Putamen (tissue), 1 donor: ENCODE results near the gene MAN1C1.

ENCODE experiments used
- DNase-seq: peaks from one replicate; pipeline ENCODE4 v3.0.0-alpha.2; 2016; ENCODE audit warnings: low spot score

MAN1C1 gene

DNA sequence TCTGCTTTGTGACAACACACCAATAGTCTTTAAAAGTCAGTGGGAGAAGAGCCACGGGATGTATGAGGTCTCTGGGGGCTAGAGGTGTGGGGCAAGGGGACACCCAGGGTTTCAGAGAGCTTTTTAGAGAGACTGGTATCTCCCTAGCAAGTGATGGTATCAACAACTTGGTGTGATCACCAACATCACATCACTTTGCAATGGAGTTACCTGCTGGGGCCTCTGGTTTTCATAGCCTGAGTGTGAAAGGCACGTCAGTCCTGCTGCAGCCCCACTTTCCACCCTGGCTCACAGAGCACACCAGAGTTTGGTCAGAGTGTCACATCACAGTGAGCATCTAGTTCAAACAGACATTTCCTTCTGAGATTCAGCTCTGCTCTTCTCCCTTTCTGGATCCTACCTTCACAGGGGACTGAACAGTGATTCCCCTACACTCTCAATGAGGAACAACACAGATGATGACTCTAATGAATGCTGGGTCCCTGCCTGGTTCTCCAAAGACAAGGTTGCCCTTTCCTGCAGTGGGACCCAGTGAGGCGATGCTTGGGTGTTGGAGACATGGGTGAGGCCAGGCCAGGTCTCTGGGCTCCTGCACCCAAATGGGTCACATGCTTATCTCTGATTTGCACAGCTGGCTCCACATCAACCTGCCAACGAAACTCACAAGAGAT lies 2.0 kb upstream of the MAN1C1 start:
- no peak for DNase-seq

DNA sequence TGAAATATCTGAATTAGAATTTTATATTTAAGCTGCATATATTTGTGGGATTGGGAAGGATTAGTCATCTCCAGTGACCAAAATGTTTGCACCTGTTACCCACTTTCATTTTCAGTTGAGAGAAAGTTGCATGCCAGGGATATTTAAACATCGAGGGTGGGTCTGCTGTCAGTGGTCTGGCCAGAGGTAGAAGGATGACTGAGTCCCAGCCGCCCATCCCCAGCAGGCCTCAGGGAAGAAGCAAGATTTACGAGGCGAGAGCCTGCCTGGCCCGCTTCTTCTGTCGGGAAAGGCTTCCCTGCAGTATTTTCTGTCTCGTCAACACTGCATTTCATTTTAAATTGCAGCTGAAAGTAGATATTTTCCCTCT lies 1.4 kb upstream of the MAN1C1 start:
- no peak for DNase-seq

DNA sequence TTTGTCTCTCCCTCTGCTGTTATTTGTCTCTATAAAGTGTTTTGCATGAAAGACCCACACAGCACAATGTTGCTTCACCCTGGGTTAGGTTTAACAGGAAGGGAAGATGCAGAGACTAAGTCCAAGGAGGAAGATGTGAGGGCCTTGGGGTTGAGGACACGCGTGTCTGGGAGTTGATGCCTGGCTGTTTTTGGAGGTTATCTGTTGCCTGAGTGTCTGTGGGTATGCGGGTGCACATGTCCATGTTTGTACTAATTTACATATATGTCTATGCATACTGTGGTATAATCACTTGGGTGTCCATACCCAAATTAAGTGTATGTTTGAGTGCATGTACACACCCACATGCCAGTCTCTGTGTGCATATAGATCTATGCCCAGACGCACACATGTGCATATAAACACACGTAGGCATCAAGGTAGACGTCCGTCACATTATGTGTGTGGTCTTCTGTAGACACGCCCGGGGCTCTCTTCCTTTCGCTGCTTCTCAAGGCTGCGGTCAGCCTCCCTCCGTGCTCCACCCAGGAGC lies 962 bp upstream of the MAN1C1 start:
- DNase-seq, result no peak

DNA sequence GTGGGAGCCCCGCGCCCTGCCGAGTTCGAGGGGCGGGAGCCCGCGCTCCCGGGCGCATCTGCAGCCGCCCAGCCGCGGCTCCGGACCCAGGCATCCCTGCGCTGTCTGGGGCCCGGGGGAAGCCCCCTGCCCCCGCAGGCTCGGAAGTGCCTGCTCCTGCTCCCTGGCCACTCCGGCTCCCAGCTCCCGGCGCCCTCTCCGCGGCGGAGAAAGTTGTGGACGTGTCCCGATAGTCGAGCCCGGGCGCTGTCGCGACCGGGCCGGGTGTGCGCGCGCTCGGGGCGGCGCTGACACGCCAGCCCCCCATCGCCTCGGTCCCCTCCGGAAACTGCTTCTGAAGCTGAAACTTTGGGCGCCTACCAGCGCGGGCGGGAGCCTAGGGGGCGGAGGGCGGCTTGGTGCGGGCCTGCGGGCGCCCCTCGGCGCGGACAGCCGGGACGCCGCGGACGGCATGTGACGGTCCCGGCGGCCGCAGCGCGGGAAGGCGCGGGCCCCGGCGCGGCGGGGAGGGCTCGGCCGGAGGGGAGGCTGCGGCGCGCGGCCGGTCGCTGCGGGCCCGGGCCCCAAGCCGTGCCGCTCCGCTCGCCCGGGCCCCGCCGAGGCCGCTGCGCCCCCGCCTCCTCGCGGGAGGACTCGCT lies 515 bp downstream of the MAN1C1 start:
- no peak for DNase-seq

DNA sequence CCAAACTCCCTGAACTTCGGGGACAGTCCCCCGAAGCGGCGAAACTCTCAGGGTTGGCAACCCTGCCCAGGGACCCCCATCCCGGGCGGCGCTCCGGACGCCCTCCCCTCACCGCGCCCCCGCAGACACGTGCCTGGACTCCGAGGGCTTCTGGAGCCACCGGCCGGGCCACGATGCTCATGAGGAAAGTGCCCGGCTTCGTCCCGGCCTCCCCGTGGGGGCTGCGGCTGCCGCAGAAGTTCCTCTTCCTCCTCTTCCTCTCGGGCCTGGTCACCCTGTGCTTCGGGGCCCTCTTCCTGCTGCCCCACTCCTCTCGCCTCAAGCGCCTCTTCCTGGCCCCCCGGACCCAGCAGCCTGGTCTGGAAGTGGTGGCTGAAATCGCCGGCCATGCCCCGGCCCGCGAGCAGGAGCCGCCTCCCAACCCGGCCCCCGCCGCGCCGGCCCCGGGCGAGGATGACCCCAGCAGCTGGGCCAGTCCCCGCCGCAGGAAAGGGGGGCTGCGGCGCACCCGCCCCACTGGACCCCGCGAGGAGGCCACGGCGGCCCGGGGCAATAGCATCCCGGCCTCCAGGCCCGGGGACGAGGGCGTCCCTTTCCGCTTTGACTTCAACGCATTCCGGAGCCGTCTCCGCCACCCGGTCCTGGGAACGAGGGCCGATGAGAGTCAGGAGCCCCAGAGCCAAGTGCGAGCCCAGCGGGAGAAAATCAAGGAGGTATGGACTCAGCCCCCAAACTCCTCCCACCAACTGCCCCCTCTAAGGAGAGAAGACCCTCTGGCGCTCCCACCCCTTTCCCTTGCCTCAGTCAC lies 1.2 kb downstream of the MAN1C1 start:
- DNase-seq, result no peak

DNA sequence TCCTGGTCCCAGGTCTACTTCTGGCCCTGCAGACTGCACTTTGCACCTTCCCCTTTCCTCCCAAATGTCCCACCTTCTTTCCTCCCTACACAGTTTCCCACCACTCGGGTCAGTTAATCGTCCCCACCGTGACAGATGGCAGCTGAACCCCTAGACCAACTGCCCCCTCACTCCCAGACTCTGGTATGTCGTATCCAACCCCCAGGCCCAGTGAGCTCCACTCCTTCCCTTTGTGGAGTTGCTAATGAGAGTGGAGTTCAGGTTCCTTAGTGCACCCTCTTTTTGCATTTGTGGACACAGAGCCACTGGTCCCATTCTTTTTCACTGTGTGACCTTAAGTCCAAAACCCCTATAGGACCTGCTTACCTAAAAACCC lies 1.8 kb downstream of the MAN1C1 start:
- DNase-seq, result no peak

DNA sequence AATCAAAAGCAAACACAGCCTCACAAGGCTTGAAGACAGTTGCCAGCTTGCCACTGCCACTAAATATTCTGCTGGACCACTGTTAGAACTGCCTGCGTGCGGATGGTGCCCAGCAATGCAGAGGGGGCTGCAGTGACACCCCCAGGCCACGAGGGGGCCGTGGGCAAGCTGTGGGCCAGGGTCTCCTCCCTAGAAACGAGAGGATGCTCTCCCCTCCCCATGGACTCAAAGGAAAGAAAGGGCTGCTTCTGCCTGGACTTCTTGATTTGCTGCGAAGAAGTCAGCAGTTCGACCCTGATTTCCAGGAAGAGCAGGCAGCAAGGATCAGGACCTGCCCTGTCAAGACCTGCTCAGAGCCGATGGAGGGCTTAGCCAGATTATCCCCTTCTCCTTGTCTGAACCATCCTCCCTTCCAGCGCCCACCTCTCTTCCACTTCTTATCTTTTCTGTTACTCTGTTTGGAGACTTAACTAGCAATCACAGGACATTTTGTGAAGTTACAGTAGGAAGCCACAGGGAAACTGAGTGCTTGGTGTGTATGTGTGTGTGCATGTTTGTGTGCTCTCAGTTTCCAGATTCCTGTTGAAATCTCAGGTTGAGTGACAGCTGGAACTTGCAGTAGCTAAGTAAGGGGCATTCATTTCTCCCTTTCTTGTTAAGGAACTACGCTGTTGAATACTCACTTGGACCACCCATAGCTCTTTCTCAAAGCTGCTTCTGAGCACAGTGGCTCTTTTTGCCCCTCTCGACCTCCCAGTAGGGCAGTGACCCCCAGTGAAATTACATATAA lies 2.7 kb downstream of the MAN1C1 start:
- peak; percentile 31 for DNase-seq

DNA sequence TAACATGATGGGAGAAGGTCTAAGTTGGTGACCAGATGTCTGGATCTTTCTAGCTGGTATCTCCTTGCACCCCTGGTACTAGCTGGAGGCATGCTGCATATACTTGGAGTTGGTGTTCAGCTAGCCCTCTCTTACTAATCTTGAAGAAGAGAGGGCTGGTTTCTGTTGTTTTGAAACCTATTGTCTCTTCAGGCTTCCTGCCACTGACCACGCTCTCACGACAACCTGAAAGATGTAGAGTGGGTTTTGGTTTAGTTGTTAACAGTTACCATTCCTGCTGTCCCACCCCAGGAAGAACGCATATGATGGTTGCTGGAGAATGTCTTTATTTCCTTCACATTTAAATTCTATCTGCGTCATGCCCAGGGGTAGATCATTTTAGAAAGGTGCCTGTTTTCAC lies 3.6 kb downstream of the MAN1C1 start:
- no peak for DNase-seq

DNA sequence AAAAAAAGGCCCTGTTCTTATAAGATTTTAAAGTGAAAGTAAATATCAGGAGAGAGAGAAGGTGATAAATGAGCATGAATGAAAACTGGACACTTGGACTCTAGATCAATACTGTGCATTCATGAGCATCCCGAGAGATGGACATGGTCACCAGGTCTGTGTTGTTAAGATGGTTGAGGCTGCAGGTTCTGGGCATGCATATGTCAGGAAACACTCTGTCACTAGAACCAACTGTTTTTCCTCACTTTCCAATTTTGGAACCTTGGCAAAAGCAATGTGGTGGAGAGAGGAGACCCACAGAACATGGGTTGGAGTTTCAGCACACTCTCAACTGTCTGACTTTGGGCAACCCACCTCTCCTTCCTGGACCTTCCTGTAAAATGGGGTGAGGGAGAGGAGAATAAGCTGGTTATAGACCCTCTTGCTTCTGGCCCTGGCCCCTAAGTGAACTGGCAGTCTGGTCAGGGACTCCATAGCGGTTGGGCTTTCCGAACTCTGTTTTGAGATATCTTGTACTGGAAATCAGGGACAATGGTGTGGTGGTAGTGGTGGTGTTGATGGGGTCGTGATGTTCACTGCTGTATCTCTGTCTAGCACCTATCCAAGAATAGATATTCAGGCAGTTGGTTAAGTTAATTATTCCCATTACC lies 4.2 kb downstream of the MAN1C1 start:
- no peak for DNase-seq

DNA sequence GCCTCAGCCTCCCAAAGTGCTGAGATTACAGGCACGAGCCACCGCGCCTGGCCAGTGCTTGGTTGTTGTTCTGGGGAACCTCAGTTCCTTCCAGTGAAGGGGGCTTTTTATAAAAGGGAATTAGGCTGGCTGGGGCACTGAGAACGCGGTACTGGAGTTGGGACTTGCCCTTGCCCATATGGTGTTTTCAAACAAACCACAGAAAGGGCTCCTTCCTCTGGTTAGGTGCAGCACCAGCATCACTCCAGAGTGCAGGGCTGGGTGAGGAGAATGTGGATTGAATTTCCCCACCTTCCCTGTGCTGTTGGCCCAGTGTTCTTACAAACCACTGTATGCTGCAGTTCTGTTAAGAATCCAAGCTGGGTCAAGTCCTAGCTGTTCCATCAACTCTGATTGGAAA lies 5.3 kb downstream of the MAN1C1 start:
- no peak for DNase-seq

DNA sequence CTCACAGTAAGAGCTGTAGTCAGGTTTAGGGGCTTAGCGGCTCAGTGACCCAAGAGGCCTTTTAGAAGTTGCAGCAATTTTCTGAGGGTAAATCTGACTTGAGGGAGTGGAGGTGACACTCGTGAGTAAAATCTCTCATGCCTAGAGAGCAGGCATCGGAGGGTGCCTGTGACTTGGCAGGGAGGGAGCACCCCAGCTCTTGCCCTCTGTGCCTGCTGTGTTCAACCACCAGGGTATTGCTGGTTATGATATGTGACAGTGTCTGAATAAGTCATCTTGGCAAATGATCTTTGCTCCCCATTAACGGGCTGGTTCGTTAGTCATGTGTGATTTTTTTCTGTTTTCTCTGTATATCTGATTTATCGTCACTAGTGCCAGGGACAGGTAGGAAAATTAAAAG lies 5.9 kb downstream of the MAN1C1 start:
- no peak for DNase-seq

DNA sequence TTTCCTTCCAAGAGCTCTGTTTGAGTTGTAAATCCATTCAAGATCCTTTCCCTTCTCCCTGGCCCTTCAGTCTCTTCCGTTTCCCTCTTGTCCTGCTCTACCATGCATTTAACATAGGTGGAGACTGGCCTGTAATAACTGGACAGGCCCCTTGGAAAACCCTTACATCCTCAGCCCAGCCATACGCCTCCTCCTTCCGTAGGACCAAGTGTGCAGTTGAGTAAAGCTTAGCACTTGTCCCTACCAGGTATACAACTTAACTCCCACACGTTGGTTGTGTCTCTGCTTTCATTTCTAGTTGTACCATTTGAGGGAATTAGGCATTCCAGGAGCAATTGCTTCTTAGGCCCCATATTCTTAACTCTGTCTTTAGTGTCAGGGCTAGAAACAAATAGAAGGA lies 6.4 kb downstream of the MAN1C1 start:
- no peak for DNase-seq

DNA sequence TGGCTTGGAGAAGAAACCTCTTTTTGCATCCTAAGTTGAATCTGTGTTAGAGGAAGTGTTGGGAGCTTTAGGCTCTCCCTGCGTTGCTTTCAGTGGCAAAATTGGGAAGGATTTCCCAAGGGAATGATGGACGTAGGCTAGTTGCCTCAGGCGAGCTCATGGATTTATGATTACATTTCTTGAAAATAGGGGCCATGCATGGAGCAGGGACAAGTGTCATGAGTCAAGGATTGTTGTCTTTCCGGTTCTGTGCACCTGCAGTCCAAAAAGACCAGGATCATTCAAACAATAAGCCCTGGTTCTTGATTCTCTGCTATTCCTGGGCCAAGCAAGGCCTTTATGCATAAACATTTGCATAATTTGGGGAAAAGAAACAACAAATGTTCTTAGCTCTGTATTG lies 7.1 kb downstream of the MAN1C1 start:
- DNase-seq, result no peak

DNA sequence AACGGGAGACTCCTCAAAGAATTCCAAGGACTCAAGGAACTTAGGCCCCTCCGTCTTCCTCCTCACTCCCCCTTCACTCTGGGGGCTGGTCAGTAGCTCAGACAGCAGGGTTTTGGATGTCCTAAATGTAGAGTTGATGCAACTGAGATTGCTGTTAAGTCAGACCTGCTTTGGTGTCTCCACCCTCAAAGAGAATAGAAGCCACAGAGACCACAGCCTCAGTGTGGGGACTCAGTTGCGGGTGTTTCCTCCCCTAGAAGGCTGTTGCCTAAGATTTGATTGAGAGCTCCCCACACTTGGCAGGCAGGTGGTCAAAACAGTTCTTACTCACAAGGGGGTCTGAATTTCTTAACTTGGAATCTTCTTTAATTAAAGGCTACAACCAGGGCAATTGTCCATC lies 7.6 kb downstream of the MAN1C1 start:
- DNase-seq, result no peak

DNA sequence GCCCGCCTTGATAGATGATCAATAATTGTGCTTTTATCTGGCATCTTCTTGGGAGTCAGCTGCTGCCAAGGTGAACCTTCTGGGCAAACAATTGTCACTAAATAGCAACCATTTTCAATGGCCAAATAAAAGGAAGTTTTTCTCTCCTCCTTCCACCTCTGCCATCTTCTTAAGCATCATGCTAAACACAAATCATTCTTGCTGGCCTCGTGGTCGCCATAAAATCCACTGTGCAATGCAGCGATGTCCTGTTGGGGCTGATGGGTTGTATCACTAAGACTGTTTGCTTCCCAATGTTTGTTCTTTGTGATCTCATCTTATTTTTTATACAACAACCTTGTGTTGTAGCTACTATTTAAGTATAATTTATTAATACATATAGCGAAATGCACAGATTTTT lies 8.0 kb downstream of the MAN1C1 start:
- no peak for DNase-seq

DNA sequence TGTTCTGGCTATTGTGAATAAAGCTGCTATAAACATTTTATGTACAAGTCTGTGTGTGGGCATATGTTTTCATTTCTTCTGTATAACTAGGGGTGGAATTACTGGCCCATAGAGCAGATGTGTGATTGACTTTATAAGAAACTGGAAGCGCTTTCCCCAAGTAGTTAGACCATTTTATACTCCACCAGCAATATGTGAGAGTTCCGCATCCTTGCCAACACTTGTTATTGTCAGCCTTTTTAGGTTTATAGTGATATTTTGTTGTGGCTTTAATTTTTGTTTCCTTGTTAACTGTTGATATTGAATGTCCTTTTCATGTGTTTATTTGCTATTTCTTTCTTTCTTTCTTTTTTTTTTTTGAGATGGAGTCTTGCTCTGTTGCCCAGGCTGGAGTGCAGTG lies 9.4 kb downstream of the MAN1C1 start:
- DNase-seq, result no peak

DNA sequence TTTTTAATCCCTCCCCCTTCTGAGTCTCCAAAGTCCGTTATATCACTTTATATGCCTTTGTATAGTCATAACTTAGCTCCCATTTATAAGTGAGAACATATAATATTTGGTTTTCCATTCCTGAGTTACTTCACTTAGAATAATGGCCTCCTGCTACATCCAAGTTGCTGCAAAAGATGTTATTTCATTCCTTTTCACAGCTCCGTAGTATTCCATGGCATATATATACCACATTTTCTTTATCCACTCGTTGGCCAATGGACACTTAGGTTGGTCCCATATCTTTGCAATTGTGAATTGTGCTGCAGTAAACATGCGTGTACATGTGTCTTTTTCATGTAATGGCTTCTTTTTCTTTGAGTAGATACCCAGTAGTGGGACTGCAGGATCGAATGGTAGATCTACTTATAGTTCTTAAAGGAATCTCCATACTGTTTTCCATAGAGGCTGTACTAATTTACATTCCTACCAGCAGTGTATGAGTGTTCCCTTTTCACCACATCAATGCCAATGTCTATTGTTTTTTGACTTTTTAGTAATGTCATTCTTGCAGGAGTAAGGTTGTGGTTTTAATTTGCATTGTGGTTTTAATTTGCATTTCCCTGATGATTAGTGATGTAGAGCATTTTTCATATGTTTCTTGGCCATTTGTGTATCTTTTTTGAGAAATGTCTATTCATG lies 12.3 kb downstream of the MAN1C1 start:
- no peak for DNase-seq

DNA sequence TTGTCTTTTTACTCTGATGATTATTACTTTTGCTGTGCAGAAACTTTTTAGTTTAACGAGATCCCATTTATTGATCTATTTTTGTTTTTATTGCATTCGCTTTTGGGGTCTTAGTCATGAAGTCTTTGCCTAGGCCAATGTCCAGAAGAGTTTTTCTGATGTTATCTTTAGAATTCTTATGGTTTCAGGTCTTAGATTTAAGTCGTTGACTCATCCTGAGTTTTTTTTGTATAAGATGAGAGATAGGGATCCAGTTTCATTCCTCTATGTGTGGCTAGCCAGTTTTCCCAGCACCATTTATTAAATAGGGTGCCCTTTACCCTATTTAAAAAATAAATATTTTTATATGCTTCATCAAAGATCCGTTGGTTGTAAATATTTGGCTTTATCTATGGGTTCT lies 13.2 kb downstream of the MAN1C1 start:
- DNase-seq, result no peak

DNA sequence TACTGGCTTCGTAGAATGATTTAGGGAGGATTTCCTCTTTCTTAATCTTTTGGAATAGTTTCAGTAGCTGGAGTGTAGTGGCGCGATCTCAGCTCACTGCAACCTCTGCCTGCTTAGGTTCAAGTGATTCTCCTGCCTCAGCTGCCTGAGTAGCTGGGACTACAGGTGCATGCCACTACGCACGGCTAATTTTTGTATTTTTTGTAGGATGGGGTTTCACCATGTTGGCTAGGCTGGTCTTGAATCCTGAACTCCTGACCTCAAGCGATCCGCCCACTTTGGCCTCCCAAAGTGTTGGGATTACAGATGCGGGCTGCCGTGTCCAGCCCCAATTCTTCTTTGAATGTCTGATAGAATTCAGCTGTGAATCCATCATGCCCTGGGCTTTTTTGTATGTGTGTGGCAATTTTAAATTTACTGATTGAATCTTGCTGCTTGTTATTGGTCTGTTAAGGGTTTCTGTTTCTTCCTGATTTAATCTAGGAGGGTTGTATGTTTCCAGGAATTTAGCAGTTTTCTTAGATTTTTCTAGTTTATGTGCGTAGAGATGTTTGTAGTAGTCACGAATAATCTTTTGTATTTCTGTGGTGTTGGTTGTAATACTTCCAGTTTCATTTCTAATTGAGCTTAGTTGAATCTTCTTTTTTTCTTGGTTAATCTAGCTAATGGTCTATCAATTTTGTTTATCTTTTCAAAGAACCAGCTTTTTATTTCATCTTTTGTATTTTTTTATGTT lies 15.3 kb downstream of the MAN1C1 start:
- DNase-seq, result no peak

DNA sequence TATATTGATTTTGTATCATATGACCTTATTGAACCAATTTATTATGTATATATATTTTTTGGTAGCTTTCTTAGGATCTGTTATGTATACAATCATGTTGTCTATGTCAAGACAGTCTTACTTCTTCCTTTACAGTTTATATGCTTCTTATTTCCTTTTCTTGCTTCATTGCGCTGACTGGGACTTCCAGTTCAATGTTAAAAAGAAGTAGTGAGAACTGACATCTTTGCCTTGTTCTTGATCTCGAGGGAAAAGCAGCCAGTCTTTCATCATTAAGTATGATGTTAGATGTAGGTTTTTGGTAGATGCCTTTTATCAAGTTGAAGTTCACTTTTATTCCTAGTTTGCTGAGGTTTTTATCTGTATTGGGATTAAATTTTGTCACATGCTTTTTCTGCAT lies 17.5 kb downstream of the MAN1C1 start:
- DNase-seq, result no peak

DNA sequence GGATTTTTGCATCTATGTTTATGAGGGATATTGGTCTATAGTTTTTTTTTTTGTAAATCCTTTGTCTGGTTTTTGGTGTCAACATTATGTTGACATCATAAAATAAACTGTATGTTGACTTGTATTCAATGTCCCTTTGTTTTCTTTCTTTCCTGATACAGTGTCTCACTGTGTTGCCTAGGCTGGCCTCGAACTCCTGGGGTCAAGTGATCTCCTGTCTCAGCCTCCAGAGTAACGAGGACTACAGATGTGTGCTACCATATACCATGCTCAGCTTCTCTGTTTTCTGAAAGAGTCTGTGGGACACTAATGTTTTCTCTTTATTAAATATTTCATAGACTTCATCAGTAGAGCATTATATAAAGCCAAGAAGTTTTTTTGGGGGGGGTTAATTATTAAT lies 18.3 kb downstream of the MAN1C1 start:
- no peak for DNase-seq
